ENCODE results near the gene PHRF1. TPM values are rescaled to one million over a fixed set of nuclear protein-coding genes. Genes with fewer than 3 reads are reported as not detected.

PHRF1 gene
- total and polyA plus RNA-seq, 2 of the 4 experiments (the other 2 are of a cell fraction): 10.9 to 17.5 TPM

- H3K79me1 ChIP-seq (ENCODE audit: low read depth in 1 of 2, low read length in 2 of 2): peaks cover 2 to 18% of the 10 kb centered on the region in 2 experiments; a peak in 1 of 4 replicates
- ChIA-PET CTCF (no interaction called here), POLR2A (ENCODE audit: unreplicated experiment) (no interaction called here)
- peaks cover 6% of the 10 kb centered on the region; the same call in 1 of the 2 replicates for H3K36me3 ChIP-seq (ENCODE audit: control insufficient read depth, insufficient read depth, low read length)
- ATAC-seq (ENCODE audit: low read depth) (no peak), DNase-seq (no peak)
- H4K20me1 ChIP-seq (ENCODE audit: insufficient read depth, low read length): no peaks in the 10 kb centered on the region; the same call in 1 of the 2 replicates
- H4K8ac ChIP-seq (ENCODE audit: low read depth in 2 of 2, low read length in 2 of 2): no peak overlapping the region
- H3K14ac ChIP-seq (replicated peaks; ENCODE audit: low read depth, low read length): no peak overlapping the region
- dilution Hi-C loops (cut with HindIII; ENCODE audit: low sequenced_read_pairs, unreplicated experiment) (no loop called here), intact Hi-C loops (cut with micrococcal nuclease) (no loop called here), in situ Hi-C loops (cut with MboI; ENCODE audit: low sequenced_read_pairs) (no loop called here)
- H3K9me1 ChIP-seq (ENCODE audit: insufficient read depth, low read length): 0 out of 2 replicates have a peak, but pooled peaks cover 3% of the 10 kb centered on the region
- no peak overlapping the region for H3K56ac ChIP-seq (ENCODE audit: extremely low read depth, insufficient read depth, low read length)
- no peaks in the 10 kb centered on the region for H3K27me3 ChIP-seq (ENCODE audit: control insufficient read depth, insufficient read depth, low read length)
- H3K9ac ChIP-seq (ENCODE audit: low read depth, low read length): no peak overlapping the region
- no peak overlapping the region for H3K18ac ChIP-seq (ENCODE audit: low read depth, low read length)
- H3K23ac ChIP-seq (ENCODE audit: low read depth, low read length): no peak overlapping the region
- no peaks in the 10 kb centered on the region for H3K9me3 ChIP-seq (ENCODE audit: control insufficient read depth, insufficient read depth, low read length)
- H3K4me3 ChIP-seq (ENCODE audit: insufficient read depth, low read depth, low read length): no peak overlapping the region
- no peak overlapping the region for H2AFZ ChIP-seq (replicated peaks; ENCODE audit: low read length, poor library complexity)
- H2BK120ac ChIP-seq (ENCODE audit: low read depth, low read length): no peak overlapping the region
- TF ChIP-seq RAD21 (IDR thresholded peaks at IDR 0.05; ENCODE audit: low read length) (no peak), USF2 (IDR thresholded peaks at IDR 0.05; ENCODE audit: low read depth, low read length) (no peak), CTCF (conservative IDR thresholded peaks at IDR 0.05; ENCODE audit: low read depth, low read length) (no peak), POLR2A (IDR thresholded peaks at IDR 0.05; ENCODE audit: low read depth, low read length) (no peak), ELK1 (IDR thresholded peaks at IDR 0.05; ENCODE audit: borderline replicate concordance, low read depth, low read length) (no peak), RCOR1 (IDR thresholded peaks at IDR 0.05; ENCODE audit: insufficient replicate concordance, low read length) (no peak), BHLHE40 (IDR thresholded peaks at IDR 0.05; ENCODE audit: low read depth, low read length) (no peak), CHD1 (IDR thresholded peaks at IDR 0.05; ENCODE audit: low read depth, low read length) (no peak), NFE2L2 (IDR thresholded peaks at IDR 0.05; ENCODE audit: low read depth, low read length) (no peak), RFX5 (IDR thresholded peaks at IDR 0.05; ENCODE audit: low read depth, low read length) (no peak)
- no TSS peak for BruUV-seq (replicated peaks)
- H3K4me1 ChIP-seq (ENCODE audit: control insufficient read depth, insufficient read depth, low read length): no peaks in the 10 kb centered on the region
- H2BK5ac ChIP-seq (ENCODE audit: low read depth, low read length, poor library complexity, severe bottlenecking): no peak overlapping the region
- H3K4ac ChIP-seq (ENCODE audit: low read depth, low read length): no peak overlapping the region
- no peak overlapping the region for H3K4me2 ChIP-seq (ENCODE audit: low read depth, low read length)
- no peak overlapping the region for H4K5ac ChIP-seq (ENCODE audit: low read depth, low read length)
- H2BK20ac ChIP-seq (ENCODE audit: low read depth, low read length): no peak overlapping the region
- no peak overlapping the region for H4K91ac ChIP-seq (ENCODE audit: insufficient read depth, low read depth, low read length)
- H3K27ac ChIP-seq (ENCODE audit: insufficient read depth, low read length): no peak overlapping the region
- no peak overlapping the region for H2BK15ac ChIP-seq (ENCODE audit: low read depth, low read length)
- WGBS, 2 experiments (ENCODE audit: extremely low coverage in 2 of 2, insufficient read length in 1 of 2): 70% methylated on average over 24 of the region's 45 CpGs; no CpG with 5 or more reads in 1 of the 2 experiments
- H2AK5ac ChIP-seq (ENCODE audit: low read depth, low read length): no peak overlapping the region
- H2AK9ac ChIP-seq (replicated peaks; ENCODE audit: low read depth, low read length, poor library complexity): peak overlapping the region; percentile 37
Measured at GRCh38 chr11:620935-621814, 44.9 kb downstream of the PHRF1 start.

Measured in IMR-90 (cell line).